ENCODE data around the gene ZIM2. TPM values are rescaled to one million over a fixed set of nuclear protein-coding genes. Genes with fewer than 3 reads are reported as not detected.
"Not testable (repeated sequence)": the region's sequence is repeated elsewhere in the genome, so short reads cannot be mapped to it uniquely, and the experiment has no call there.

The ZIM2 gene
- total RNA-seq, 1 donor from 2014 or later: not detected

DNA sequence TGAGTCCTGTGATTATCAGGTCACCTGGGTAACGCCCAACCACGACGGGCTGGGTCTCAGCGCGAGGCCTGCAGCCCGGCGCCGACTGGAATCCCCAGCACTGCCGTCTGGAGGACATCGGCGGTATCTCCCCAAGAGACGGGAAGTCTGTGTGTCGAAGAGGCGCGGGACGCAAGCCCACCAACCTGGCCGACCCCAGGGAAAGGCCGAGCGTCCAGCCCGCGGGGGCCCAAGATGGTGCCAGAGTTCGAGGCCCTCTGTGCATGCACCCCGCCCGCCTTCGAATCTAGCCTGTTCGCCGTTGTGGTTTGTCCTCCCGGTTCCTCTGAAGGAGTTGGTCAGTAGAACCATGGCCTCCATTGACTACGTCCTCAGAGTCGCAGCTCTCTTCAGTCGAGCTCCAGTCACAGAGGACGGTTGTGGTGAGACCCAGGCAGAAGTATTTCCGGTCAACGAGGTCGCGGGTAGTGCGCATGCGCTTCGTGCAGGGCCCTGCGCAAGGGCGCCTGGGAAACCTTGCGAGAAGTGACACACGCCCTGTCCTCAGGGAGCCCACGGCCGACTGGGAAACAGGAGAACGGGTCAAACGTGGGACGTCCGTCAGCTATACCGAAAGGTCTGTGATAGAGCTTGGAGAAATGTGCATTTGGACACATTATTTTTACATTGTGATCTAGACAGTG is 24.1 kb upstream of the ZIM2 start:
- TF ChIP-seq, protein P1, sequence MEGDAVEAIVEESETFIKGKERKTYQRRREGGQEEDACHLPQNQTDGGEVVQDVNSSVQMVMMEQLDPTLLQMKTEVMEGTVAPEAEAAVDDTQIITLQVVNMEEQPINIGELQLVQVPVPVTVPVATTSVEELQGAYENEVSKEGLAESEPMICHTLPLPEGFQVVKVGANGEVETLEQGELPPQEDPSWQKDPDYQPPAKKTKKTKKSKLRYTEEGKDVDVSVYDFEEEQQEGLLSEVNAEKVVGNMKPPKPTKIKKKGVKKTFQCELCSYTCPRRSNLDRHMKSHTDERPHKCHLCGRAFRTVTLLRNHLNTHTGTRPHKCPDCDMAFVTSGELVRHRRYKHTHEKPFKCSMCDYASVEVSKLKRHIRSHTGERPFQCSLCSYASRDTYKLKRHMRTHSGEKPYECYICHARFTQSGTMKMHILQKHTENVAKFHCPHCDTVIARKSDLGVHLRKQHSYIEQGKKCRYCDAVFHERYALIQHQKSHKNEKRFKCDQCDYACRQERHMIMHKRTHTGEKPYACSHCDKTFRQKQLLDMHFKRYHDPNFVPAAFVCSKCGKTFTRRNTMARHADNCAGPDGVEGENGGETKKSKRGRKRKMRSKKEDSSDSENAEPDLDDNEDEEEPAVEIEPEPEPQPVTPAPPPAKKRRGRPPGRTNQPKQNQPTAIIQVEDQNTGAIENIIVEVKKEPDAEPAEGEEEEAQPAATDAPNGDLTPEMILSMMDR (IDR thresholded peaks at IDR 0.05): no peak
- Histone ChIP-seq H3K27ac (no peak overlapping the region), H3K9me3 (no peaks in the 10 kb centered on the region), H3K4me1 (no peaks in the 10 kb centered on the region), H3K4me3 (no peak overlapping the region), H3K36me3 (no peaks in the 10 kb centered on the region), H3K27me3 (no peaks in the 10 kb centered on the region)
- ATAC-seq (no peak), DNase-seq (no peak)
- intact Hi-C loops (cut with DNase I): no loop called here

DNA sequence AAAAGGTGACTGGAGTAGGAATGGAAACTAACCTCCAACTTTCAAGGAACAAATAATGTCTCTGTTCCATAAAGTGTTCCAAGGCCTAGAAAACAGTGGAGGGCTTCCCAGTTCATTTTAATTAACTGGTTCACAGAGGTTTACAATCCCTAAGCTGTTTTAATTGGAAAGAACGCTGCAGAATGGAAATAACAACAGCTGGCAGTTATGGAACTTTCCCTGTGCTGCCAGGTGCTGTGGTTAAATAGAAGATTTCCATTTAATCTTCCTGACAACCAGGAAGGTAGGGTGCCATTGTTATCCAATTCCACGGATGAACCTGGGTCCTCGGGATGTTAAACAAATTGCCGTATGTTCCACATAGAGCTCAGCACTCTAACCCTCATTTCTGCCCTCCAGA is 22.2 kb upstream of the ZIM2 start:
- no peak overlapping the region for H3K27ac ChIP-seq
- no peaks in the 10 kb centered on the region for H3K27me3 ChIP-seq
- H3K36me3 ChIP-seq: no peaks in the 10 kb centered on the region
- no peaks in the 10 kb centered on the region for H3K4me1 ChIP-seq
- ATAC-seq (no peak), DNase-seq (no peak)
- H3K9me3 ChIP-seq: no peaks in the 10 kb centered on the region
- TF ChIP-seq, protein P1 (IDR thresholded peaks at IDR 0.05): no peak
- intact Hi-C loops (cut with DNase I): no loop called here
- H3K4me3 ChIP-seq: no peak overlapping the region

DNA sequence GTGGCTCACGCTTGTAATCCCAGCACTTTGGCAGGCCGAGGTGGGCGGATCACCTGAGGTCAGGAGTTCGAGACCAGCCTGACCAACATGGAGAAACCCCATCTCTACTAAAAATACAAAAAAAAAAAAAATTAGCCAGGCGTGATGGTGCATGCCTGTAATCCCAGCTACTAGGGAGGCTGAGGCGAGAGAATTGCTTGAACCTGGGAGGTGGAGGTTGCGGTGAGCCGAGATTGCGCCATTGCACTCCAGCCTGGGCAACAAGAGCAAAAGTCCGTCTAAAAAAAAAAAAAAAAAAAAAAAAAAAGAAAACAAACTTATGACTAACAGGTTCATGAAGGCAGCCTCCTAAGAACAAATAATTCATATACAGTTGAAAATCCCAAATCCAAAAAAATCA is 19.9 kb upstream of the ZIM2 start:
- H3K27ac ChIP-seq; ATAC-seq; H3K27me3 ChIP-seq; intact Hi-C loops (cut with DNase I); H3K9me3 ChIP-seq; H3K4me3 ChIP-seq; DNase-seq; H3K4me1 ChIP-seq; H3K36me3 ChIP-seq: not testable (repeated sequence)

DNA sequence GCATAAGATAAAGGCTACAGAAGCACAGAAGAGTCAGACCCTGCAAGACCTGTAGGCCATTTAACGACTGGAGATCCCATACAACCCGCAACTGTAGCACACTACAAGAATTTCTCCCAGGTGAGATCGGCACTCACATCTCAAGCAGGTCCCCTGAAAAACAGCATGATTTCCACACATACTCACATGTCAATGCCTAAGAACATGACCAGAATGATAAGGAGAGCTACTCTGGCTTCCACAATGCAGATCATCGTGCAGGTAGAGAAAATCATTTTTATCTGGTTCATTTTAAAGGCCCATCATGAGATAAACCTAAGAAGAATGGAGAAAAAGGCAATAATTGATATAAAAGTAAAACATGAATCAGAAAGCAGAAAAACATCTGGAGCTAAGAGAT is 17.5 kb upstream of the ZIM2 start:
- no peak overlapping the region for H3K4me3 ChIP-seq
- ATAC-seq: no peak
- no peaks in the 10 kb centered on the region for H3K27me3 ChIP-seq
- TF ChIP-seq, protein P1 (IDR thresholded peaks at IDR 0.05): no peak
- H3K36me3 ChIP-seq: no peaks in the 10 kb centered on the region
- no peak for DNase-seq
- no peaks in the 10 kb centered on the region for H3K9me3 ChIP-seq
- no peaks in the 10 kb centered on the region for H3K4me1 ChIP-seq
- no peak overlapping the region for H3K27ac ChIP-seq
- intact Hi-C loops (cut with DNase I): no loop called here

DNA sequence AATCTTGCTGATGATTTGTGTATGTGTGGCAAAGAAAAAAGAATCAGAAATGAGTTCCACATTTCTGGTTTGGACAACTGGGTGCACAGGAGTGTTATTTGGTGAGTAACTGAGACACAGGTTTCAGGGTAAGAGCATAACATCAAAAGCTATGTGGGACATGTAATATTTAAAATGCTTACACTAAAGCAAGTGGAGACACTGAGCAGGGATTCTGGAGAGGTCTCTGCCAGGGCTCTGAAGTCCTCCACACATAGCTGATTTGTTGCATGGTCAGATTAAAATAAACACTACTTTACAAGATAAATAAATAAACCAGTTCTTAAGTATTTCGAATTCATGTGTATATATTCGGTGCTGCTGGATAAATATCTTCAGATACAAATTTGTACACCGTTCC is 16.3 kb upstream of the ZIM2 start:
- Histone ChIP-seq H3K9me3 (no peaks in the 10 kb centered on the region), H3K4me3 (no peak overlapping the region), H3K27me3 (no peaks in the 10 kb centered on the region), H3K4me1 (no peaks in the 10 kb centered on the region), H3K36me3 (no peaks in the 10 kb centered on the region), H3K27ac (no peak overlapping the region)
- no peak for ATAC-seq
- DNase-seq: no peak
- TF ChIP-seq, protein P1 (IDR thresholded peaks at IDR 0.05): no peak
- intact Hi-C loops (cut with DNase I): no loop called here

DNA sequence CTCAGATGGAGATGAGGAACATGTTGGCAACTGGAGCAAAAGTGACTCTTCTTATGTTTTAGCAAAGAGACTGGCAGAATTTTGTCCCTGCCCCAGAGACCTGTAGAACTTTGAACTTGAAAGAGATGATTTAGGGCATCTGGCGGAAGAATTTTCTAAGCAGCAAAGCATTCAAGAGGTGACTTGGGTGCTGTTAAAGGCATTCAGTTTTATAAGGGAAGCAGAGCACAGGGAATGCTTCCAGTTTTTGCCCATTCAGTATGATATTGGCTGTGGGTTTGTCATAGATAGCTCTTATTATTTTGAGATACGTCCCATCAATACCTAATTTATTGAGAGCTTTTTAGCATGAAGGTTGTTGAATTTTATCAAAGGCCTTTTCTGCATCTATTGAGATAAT is 11.8 kb upstream of the ZIM2 start:
- H3K36me3 ChIP-seq; DNase-seq; H3K9me3 ChIP-seq; H3K4me3 ChIP-seq; H3K4me1 ChIP-seq; H3K27ac ChIP-seq; intact Hi-C loops (cut with DNase I); H3K27me3 ChIP-seq; ATAC-seq: not testable (repeated sequence)

DNA sequence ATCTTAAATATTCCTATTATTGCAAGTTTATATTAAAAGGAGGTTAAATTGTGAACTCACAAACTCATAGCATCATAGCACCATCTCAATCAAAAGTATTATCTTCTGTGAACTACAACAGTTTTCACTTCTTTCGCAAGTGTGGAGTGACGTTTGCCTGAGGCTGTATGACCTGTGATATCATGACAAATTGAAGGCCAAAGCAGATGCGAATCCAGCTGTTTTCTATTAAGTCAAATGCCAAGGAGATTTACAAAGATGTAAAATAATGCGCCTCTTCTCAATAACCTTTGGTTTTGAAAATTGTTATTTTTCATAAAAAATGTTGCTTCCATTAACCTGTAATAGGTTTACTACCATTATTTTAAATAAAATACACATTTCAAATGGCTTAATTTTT is 7.6 kb upstream of the ZIM2 start:
- TF ChIP-seq, protein P1 (IDR thresholded peaks at IDR 0.05): no peak
- ATAC-seq (no peak), DNase-seq (no peak)
- Histone ChIP-seq H3K36me3 (no peaks in the 10 kb centered on the region), H3K4me3 (no peak overlapping the region), H3K9me3 (no peaks in the 10 kb centered on the region), H3K27me3 (no peaks in the 10 kb centered on the region), H3K4me1 (no peaks in the 10 kb centered on the region), H3K27ac (no peak overlapping the region)
- intact Hi-C loops (cut with DNase I): no loop called here
